Colonic mucosa (tissue), 4 donors: ENCODE results near the gene TRIP12. TPM values are rescaled to one million over a fixed set of nuclear protein-coding genes. Genes with fewer than 3 reads are reported as not detected.

Source experiments
- DNase-seq: peaks from one replicate; pipeline ENCODE4 v3.0.0-alpha.2; 2020
- H3K27ac ChIP-seq: fragments of 200-600 bp; one replicate; pipeline ENCODE4 v1.8.0; 2021
- H3K27me3 ChIP-seq: fragments of 200-600 bp; one replicate; pipeline ENCODE4 v1.8.0; 2021
- H3K36me3 ChIP-seq: fragments of 200-600 bp; one replicate; pipeline ENCODE4 v1.8.0; 2021
- H3K4me1 ChIP-seq: fragments of 200-600 bp; one replicate; pipeline ENCODE4 v1.8.0; 2021; ENCODE audit warnings: mild to moderate bottlenecking
- H3K4me3 ChIP-seq: fragments of 200-600 bp; one replicate; pipeline ENCODE4 v1.8.0; 2021
- H3K9ac ChIP-seq, 2 donors: one replicate each; pipeline ENCODE4 v1.7.0; 2013; ENCODE audit warnings: control low read depth in 2 of 2, low read depth in 2 of 2, low read length in 2 of 2
- H3K9me3 ChIP-seq: fragments of 200-600 bp; one replicate; pipeline ENCODE4 v1.8.0; 2021
- CTCF ChIP-seq: fragments of 200-600 bp; IDR thresholded peaks from one replicate; pipeline ENCODE4 v1.8.0; 2022; ENCODE audit warnings: antibody characterized with exemption, mild to moderate bottlenecking
- intact Hi-C: fragments of 100-400 bp; cut with DNase I; formaldehyde crosslinking; loops from one replicate; pipeline ENCODE4 v1.14.1; 2022
- total RNA-seq, 2 donors: library from RNA; stranded (reverse); fragmentation: NEBNext Ultra II Directional in 1 of 2; extraction: Animal tissue kit (Norgen Biotek cat#: 25700) in 1 of 2; gene quantifications; one replicate each; pipeline ENCODE4 v1.2.1, GENCODE V29; 2021
- donor health status: healthy.
- donor health status: DM: no; HTN: no; CAD: no.
- donor health status: DM: no; HTN: no; CAD: no.

TRIP12 gene
- total RNA-seq, 2 donors from 2014 or later, result 180 to 209 TPM

GRCh38 chr2:229825476-229825875 lies 96.3 kb downstream of the TRIP12 start:
- Histone ChIP-seq H3K9ac (no peak overlapping the region), H3K4me3 (no peak overlapping the region), H3K36me3 (peaks cover 14% of the 10 kb centered on the region), H3K4me1 (no peaks in the 10 kb centered on the region), H3K27ac (no peak overlapping the region), H3K27me3 (no peaks in the 10 kb centered on the region), H3K9me3 (no peaks in the 10 kb centered on the region)
- no peak for DNase-seq
- intact Hi-C loops, result no loop called here
- no peak for TF ChIP-seq CTCF

- no peaks in the 10 kb centered on the region for H3K9me3 ChIP-seq
- H3K4me3 ChIP-seq, result no peak overlapping the region
- no peak overlapping the region for H3K9ac ChIP-seq
- no peaks in the 10 kb centered on the region for H3K4me1 ChIP-seq
- intact Hi-C loops, result no loop called here
- no peak for TF ChIP-seq CTCF
- no peaks in the 10 kb centered on the region for H3K27me3 ChIP-seq
- no peak for DNase-seq
- H3K27ac ChIP-seq, result no peak overlapping the region
- peaks cover 12% of the 10 kb centered on the region for H3K36me3 ChIP-seq
Observed at GRCh38 chr2:229821316-229821715, 100.5 kb downstream of the TRIP12 start.

GRCh38 chr2:229818230-229818629 lies 103.6 kb downstream of the TRIP12 start:
- TF ChIP-seq CTCF, result no peak
- H3K4me1 ChIP-seq, result no peaks in the 10 kb centered on the region
- no peaks in the 10 kb centered on the region for H3K9me3 ChIP-seq
- intact Hi-C loops, result no loop called here
- no peak for DNase-seq
- no peak overlapping the region for H3K4me3 ChIP-seq
- no peaks in the 10 kb centered on the region for H3K27me3 ChIP-seq
- no peak overlapping the region for H3K27ac ChIP-seq
- no peak overlapping the region for H3K9ac ChIP-seq
- peaks cover 12% of the 10 kb centered on the region for H3K36me3 ChIP-seq

- Histone ChIP-seq H3K9ac (no peak overlapping the region), H3K27ac (no peak overlapping the region), H3K4me3 (no peak overlapping the region), H3K36me3 (peaks cover 12% of the 10 kb centered on the region), H3K4me1 (no peaks in the 10 kb centered on the region), H3K9me3 (no peaks in the 10 kb centered on the region), H3K27me3 (no peaks in the 10 kb centered on the region)
- intact Hi-C loops, result no loop called here
- no peak for DNase-seq
- no peak for TF ChIP-seq CTCF
Observed at GRCh38 chr2:229815858-229816257, 106.0 kb downstream of the TRIP12 start.

- Histone ChIP-seq H3K9me3 (no peaks in the 10 kb centered on the region), H3K27ac (no peak overlapping the region), H3K4me1 (no peaks in the 10 kb centered on the region), H3K27me3 (no peaks in the 10 kb centered on the region), H3K4me3 (no peak overlapping the region), H3K36me3 (peaks cover 12% of the 10 kb centered on the region), H3K9ac (no peak overlapping the region)
- no peak for TF ChIP-seq CTCF
- DNase-seq, result no peak
- intact Hi-C loops, result no loop called here
Observed at GRCh38 chr2:229815342-229815741, 106.5 kb downstream of the TRIP12 start.

GRCh38 chr2:229810786-229811185 lies 111.0 kb downstream of the TRIP12 start:
- H3K4me3 ChIP-seq, result no peak overlapping the region
- no peaks in the 10 kb centered on the region for H3K36me3 ChIP-seq

More at GRCh38 chr2:229810786-229811185, 111.0 kb downstream of the TRIP12 start:
- no peak for DNase-seq
- H3K4me1 ChIP-seq, result no peaks in the 10 kb centered on the region
- H3K9me3 ChIP-seq, result no peaks in the 10 kb centered on the region
- no peak overlapping the region for H3K9ac ChIP-seq
- no peak overlapping the region for H3K27ac ChIP-seq
- TF ChIP-seq CTCF, result no peak
- no peaks in the 10 kb centered on the region for H3K27me3 ChIP-seq
- intact Hi-C loops, result no loop called here
